NCI-H510A (cell line): Measurements from ENCODE around the gene NTRK3.

ENCODE experiments used
- DNase-seq: peaks from one replicate; lab custom pipeline; 2025; lab: John Stamatoyannopoulos, UW

NTRK3 gene

DNA sequence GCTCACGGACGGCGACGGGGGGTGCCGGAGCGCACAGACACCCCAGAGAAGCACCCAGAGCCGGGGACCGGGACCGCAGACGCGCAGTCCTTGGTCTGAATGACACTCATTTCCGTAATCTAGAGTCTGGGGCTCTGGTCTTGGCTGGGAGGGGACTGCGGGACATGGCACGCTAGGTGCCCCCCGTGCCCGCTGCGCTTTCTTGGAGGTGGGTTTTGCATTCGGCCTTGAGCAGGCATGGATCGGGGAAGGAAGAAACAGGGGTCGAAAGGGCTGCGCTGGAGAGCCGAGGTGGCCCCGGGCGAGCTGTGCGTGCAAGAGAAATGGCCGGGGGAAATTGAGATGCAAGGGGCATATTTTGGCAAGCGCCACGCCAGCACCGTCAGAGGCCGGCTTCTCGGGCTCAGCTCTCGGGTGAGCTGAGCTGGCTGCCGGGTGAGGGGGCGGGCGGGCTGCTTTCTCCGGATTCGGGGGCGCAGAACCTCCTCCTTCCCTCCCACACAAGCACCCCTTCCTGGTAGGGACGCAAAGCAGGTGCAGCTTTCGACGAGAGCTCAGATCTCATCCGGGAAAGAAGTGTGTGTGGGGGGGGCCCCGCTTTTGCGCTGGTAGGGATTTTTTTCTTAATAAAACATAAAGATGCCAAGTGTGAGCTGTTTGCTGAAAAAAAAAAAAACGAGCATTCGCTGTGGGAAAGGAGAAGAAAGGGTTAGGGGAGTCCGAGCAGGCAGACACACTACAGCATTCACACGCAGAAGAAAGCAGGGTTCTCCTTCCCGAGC lies 963 bp upstream of the NTRK3 start:
- DNase-seq = no peak

DNA sequence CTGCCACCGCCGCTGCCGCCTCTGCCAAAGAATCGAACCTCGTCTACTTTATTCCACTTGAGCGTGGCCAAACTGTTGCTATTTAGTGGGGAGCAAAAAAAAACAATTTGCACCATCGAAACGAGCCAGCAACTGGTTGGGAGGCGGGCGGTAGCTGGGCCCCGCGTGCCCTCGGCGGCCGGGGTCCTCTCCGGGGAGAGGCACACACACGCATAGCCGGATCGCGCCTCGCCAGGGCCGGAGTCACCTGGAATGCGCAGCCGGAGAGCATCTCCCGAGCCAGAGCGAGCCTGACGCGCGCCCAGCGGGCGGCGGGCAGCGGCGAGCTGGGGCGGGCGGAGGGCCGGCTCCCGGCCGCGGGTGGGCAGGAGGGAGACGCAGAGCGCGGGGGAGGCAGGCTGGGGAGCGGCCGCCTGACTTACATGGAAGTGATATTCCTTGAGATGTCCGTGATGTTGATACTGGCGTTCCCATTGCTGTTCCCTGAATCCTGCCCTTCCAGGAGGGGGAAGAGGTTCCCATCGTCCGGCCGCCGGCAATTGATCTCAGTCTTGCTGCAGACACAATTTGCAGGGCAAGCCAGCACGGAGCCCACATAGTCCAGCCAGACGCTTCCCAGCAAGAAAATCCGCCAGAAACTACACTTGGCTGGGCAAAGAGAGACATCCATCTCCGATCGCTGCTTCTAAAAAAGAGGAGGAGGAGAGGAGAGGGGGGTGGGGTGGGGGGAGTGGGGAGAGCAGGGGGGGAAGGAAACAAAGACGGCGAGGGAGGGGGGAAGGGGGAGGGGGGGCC lies 858 bp downstream of the NTRK3 start:
- no peak for DNase-seq

- DNase-seq = no peak
Observed at GRCh38 chr15:88255087-88255483, 1.5 kb downstream of the NTRK3 start.

DNA sequence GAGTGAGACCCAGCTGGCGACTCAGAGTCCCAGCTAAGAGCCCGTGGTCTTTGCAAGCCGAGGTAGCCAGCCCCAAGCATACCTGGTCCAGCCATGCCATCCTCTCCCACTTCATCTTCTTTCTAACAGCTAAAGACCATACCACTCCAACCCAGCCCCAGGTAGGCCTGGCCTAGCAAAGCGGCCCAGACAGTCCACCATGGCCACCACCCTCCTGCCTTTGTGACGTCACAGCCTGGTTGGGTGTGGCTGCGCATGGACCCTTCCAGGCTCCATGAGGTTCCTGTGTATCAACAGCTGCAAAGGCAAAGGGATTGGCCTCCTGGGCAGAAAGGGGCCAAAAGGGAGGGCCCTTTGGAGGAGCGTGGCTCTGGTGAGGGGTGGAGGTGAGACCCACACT lies 4.1 kb downstream of the NTRK3 start:
- DNase-seq = no peak

GRCh38 chr15:88250826-88251225 lies 5.7 kb downstream of the NTRK3 start:
- no peak for DNase-seq

DNA sequence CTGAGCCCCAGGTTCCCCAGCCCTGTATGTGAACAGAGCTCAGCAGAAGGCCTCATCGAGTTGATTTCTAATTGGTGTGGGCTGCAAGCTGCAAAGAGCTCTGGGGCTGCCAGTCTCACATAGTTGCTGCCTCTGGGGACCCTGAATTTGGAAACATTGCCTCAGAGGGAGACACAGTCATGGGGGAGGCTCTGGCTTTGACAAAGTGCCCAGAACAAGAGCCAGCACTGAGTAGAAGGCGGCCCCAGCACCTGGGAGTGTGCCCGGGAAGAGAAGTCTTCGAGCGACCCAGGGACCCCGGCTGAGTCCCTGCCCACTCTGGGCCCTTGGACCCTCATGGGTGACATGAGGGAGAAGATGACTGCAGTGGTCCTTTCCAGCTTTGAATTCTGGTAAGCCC lies 7.3 kb downstream of the NTRK3 start:
- no peak for DNase-seq

DNA sequence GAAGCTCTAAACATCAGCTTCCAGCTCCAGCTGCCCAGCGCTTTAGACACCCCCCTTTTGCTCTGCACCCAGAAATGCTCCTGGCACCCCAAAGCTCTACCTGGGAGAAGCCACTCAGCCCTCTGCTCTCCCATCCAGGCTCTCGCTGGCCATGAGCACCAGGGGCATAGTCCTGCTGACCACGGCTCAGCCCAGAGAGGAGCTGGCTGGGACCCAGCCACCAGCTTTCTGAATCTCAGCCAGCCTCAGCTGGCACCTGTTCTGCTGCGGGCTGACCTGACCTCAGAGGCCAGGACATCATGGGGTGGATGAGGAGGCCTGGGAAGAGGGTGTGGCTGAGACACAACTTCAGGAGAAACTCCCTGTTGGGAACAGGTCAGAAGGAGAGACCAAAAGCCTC lies 8.6 kb downstream of the NTRK3 start:
- no peak for DNase-seq

GRCh38 chr15:88246666-88247446 lies 9.7 kb downstream of the NTRK3 start:
- DNase-seq = no peak

GRCh38 chr15:88246081-88246480 lies 10.5 kb downstream of the NTRK3 start:
- DNase-seq = no peak

- no peak for DNase-seq
Observed at GRCh38 chr15:88243895-88244787, 12.4 kb downstream of the NTRK3 start.

DNA sequence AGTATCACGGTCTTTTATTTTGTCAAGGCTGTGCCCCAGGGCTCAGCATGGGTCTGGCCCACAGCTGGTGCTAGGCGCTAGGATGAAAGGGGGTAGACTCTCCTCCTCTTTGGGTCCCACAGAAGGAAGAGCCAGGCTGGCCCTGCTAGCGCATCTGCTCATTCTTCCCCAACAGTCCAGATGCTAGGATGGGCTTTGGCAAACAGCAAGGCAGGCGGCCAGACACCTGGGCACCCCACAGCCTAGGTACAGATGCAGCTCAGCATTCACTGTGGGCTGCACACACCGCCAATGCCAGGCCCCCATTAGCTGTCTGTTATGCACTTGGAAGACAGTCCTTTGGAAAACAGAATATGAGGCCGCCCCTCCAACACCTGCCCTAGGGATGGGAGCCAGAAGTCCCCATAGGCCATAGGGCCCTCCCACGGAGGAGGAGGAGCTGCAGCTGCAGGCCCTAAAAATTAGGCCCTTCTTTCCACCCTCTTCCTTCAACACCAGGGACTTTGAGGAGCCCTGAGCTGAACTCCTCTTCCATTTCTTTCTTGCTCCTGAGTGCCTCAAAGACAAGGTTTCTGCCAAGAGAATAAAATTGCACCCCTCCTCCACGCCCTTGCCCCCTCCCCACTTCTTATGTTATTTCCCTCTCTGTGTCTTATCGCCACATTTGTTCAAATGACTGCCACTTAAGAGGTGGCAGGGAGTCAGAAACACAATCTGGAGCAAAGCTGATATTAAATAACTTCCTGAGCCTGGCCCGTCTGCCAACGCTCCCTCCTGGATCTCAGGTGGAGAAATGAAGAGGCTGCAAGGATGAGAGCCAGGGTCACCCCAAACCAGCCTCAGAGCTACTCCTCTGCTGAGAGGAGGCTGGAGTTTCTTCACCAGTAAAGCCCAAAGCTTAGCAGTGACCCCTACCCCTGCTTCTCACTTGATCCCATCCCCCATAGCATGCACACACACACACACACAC lies 13.7 kb downstream of the NTRK3 start:
- no peak for DNase-seq

DNA sequence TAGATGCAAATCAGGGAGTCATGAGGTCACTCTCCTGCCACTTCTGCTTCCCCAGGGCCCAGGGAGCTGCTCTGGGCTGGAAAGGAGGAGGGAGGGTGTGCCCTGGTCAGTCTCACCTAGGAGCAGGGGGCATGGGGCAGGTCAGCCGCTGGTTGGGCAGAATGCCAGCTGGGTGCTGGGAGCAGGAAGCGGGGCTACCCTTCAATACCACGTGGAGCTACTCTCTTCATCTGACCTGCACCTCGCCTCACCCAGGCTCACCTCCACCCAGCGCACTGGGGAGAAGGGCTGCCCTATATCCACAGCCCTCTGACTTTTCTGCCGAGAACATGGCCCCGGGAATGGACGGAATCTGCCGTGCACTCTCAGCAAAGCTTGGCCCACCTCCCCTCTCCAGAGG lies 15.1 kb downstream of the NTRK3 start:
- no peak for DNase-seq

- DNase-seq = no peak
Observed at GRCh38 chr15:88241060-88241459, 15.5 kb downstream of the NTRK3 start.

DNA sequence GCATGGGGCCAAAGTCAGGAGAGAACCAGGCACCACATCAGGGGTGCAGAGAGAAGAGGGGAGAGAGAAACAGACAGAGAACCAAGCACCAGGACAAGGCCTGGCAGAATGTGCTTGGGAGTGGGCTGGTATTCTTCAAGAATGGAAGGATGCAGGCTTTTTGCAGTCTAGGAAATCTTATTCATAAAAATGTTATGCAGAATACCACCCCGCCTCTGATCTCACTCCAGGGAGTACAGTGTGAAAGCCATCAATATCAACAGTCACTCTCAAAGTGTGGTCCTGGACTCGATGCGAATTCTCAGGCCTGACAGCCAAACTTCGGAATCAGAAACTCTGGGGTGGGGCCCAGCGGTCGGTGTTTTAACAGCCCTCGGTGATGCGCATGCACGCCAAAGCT lies 16.9 kb downstream of the NTRK3 start:
- DNase-seq = no peak

DNA sequence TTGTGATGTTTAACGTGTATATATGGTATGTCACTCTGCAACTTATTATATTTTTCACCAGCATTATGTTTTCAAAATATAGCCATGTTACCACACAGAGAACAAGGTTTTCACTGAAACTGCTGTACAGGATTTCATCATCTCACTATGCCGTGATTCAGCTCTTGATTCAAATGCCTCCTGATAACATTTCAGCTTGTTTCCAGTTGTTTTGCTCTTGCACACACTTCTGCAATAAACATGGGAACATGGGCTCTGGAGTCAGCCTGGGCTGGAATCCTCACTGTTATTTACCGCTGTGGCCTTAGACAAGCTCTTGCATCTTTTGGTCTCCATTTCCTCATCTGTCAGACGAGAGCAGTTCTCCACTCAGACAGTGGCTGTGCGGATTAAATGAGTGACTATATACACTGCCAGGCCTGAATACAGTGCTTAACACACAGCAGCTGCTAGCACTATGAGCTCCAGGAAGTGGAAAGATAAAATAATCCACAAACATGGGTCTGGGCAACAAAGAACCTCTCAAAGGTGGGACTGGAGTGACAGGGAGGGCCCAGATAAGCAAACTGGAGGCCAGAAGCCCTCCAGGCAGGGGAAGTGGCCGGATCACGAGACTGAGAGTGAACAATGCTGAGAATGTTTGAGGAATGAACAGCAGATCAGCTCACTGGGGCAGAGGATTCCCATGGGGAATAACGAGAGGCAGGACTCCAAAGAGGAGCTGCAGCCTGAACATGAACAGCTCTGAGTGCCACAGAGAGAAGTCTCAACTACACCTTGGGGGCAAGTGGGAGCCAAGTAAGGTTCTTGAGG lies 17.7 kb downstream of the NTRK3 start:
- DNase-seq = no peak

GRCh38 chr15:88234711-88235110 lies 21.8 kb downstream of the NTRK3 start:
- no peak for DNase-seq

DNA sequence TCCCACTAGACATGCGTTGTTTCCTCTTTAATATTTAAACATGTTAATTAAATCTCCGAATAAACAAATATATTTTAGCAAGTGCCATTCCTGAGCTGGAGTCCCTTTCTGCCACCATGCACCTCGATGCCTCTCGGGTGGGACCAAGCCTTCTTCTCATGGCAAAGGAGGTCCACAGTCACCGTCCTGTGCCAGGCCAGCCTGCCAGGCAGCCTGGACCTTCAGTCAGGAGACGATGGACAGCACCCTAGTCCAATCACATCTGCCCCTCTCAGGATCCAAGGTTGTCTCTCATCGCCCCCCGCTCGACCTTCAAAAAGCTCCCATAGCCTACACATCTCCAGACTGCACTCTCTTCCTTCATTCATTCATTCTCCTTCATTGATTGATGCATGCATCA lies 22.6 kb downstream of the NTRK3 start:
- no peak for DNase-seq

GRCh38 chr15:88232771-88233201 lies 23.8 kb downstream of the NTRK3 start:
- no peak for DNase-seq

GRCh38 chr15:88231909-88232644 lies 24.5 kb downstream of the NTRK3 start:
- no peak for DNase-seq
